Fibroblast of villous mesenchyme (primary cell): Measurements from ENCODE around the gene GTF3C4. TPM values are rescaled to one million over a fixed set of nuclear protein-coding genes. Genes with fewer than 3 reads are reported as not detected.
"Not testable (repeated sequence)": the region's sequence is repeated elsewhere in the genome, so short reads cannot be mapped to it uniquely, and the experiment has no call there.

Experiments used
- DNase-seq: peaks from one replicate; pipeline ENCODE4 v3.0.0-alpha.2; 2010; ENCODE audit warnings: low read depth
- H3K4me3 ChIP-seq: 2 replicates; pipeline ENCODE4 v1.5.1; 2011; ENCODE audit warnings: low read depth, mild to moderate bottlenecking, low read length
- CTCF ChIP-seq: IDR thresholded peaks from 2 replicates; pipeline ENCODE4 v1.5.1; 2012; ENCODE audit warnings: low read depth, mild to moderate bottlenecking, low read length; ENCODE audit not compliant: insufficient read depth
- total RNA-seq: library from RNA; depleted of rRNA; stranded (reverse); fragments of >200 nt; gene quantifications from 2 replicates; pipeline ENCODE4 v1.2.3, GENCODE V29; 2012

Gene GTF3C4
- total RNA-seq, 1 donor: 22.9 TPM

- no peak for TF ChIP-seq CTCF
- DNase-seq: no peak
- no peak overlapping the region for H3K4me3 ChIP-seq
These were observed 47.2 kb downstream of the GTF3C4 start for GRCh38 chr9:132717326-132717945.

GRCh38 chr9:132718381-132718928 lies 48.2 kb downstream of the GTF3C4 start:
- not testable (repeated sequence) for H3K4me3 ChIP-seq, DNase-seq

DNA sequence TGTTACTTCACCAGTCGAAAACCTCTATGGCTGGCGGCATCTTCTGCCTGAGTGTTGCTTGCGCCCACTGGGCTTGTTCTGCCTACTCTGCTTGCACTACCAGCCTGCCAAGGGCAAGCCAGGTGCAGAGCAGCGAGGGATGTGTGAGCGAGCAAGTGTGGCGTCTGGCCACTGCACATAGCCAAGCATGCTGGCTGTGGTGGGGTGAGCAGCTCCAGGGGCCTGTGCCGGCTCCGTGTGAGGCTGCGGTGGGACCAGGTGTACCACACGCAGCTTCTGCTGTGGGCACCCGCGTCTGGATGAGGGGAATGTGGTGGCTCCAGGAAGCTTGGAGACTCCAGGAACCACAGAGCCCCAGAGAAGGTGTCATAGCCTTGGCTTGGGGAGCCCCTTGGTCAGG lies 51.4 kb downstream of the GTF3C4 start:
- no peak for DNase-seq
- TF ChIP-seq CTCF: no peak
- no peak overlapping the region for H3K4me3 ChIP-seq

DNA sequence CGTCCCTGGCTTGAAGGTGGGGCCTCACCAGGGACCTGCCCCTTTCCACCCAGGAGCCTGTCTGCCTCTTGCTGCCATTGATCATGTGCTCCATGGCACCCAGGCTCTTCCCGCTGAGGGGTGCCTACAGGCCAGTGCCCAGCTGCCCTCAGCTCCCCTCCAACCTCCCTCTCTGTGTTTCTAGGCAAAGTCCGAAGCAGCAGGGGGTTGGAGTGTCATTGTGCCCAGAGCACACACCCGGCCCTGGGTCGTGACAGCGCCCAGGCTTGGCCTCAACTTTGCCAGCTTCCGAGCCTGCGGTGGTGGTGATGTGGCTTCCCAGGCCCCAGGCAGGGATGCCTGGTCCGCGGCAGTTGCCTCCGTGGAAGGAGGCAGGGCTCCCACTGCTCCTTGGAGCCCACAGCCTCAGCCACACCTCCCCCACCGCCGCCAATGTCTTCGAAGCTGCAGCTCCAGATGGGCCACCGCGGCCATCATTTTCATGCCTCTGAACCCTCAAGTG lies 52.4 kb downstream of the GTF3C4 start:
- no peak for DNase-seq
- H3K4me3 ChIP-seq: no peak overlapping the region
- TF ChIP-seq CTCF: no peak

GRCh38 chr9:132723809-132724208 lies 53.5 kb downstream of the GTF3C4 start:
- no peak for DNase-seq
- no peak overlapping the region for H3K4me3 ChIP-seq
- no peak for TF ChIP-seq CTCF

- no peak for DNase-seq
- no peak for TF ChIP-seq CTCF
- H3K4me3 ChIP-seq: no peak overlapping the region
These were observed 55.0 kb downstream of the GTF3C4 start for GRCh38 chr9:132725306-132725705.

GRCh38 chr9:132726576-132727130 lies 56.4 kb downstream of the GTF3C4 start:
- no peak for DNase-seq
- no peak overlapping the region for H3K4me3 ChIP-seq
- TF ChIP-seq CTCF: no peak
